HUES48 (cell line): Measurements from ENCODE around the gene RAB18.

Source experiments
- H3K27ac ChIP-seq: one replicate; pipeline ENCODE4 v1.7.0; 2013; ENCODE audit warnings: low read depth, low read length, inconsistent platforms
- H3K27me3 ChIP-seq: 2 replicates; pipeline ENCODE4 v1.6.1; 2013; ENCODE audit warnings: mild to moderate bottlenecking, low read length; ENCODE audit not compliant: control insufficient read depth, insufficient read depth
- H3K36me3 ChIP-seq: 2 replicates; pipeline ENCODE4 v1.6.1; 2013; ENCODE audit warnings: low read length; ENCODE audit not compliant: control insufficient read depth, insufficient read depth
- H3K4me1 ChIP-seq: 2 replicates; pipeline ENCODE4 v1.6.1; 2013; ENCODE audit warnings: mild to moderate bottlenecking, low read length; ENCODE audit not compliant: control insufficient read depth, insufficient read depth
- H3K4me3 ChIP-seq: 2 replicates; pipeline ENCODE4 v1.5.1; 2013; ENCODE audit warnings: mild to moderate bottlenecking, low read depth, low read length
- H3K9ac ChIP-seq: 2 replicates; pipeline ENCODE4 v1.6.1; 2013; ENCODE audit warnings: mild to moderate bottlenecking, low read depth, low read length, moderate library complexity
- H3K9me3 ChIP-seq: 2 replicates; pipeline ENCODE4 v1.6.1; 2013; ENCODE audit warnings: low read length; ENCODE audit not compliant: control insufficient read depth, insufficient read depth

The RAB18 gene

DNA sequence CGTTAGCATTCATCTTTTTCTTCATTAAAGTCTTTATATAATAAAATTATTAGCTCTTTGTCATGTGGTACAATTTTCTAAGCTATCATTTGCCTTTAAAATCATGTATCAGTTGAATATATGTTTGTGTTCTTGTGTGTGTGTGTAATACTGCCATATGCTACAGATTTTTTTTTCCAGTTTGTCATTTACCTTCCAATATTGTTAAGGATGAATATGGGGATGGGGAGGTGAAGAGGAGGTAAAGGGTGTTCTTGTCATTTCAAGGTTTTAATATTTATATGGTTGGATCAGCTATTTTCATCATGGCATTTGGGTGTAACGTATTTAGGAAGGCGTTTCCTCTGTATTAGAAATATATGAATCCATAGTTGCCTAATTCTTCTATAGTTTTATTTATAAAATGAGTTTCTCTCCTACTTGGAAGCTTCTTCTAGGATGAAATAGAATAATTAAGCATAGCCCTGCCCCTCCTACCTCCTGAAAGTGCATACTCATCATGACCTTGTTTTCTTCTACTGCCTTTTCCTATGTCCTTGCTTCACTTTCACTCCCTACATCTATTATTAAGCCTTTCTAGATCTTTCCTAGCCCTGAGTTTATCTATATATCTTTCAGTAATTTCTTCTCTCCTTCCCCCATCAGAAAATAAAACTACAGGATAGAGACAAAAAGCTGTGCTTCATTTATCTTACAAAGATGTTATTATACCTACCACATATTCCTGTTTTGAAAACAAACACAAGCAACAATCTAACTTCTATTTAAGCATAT lies 25.1 kb downstream of the RAB18 start:
- Histone ChIP-seq H3K27ac (no peak overlapping the region), H3K9me3 (no peaks in the 10 kb centered on the region), H3K27me3 (no peaks in the 10 kb centered on the region), H3K4me3 (no peak overlapping the region), H3K9ac (no peak overlapping the region), H3K36me3 (peaks cover 9% of the 10 kb centered on the region), H3K4me1 (peaks cover 21% of the 10 kb centered on the region)

- Histone ChIP-seq H3K4me1 (peaks cover 29% of the 10 kb centered on the region), H3K4me3 (no peak overlapping the region), H3K27me3 (no peaks in the 10 kb centered on the region), H3K9me3 (no peaks in the 10 kb centered on the region), H3K27ac (no peak overlapping the region), H3K9ac (no peak overlapping the region), H3K36me3 (peaks cover 16% of the 10 kb centered on the region)
These were observed 26.4 kb downstream of the RAB18 start for GRCh38 chr10:27530477-27530876.

DNA sequence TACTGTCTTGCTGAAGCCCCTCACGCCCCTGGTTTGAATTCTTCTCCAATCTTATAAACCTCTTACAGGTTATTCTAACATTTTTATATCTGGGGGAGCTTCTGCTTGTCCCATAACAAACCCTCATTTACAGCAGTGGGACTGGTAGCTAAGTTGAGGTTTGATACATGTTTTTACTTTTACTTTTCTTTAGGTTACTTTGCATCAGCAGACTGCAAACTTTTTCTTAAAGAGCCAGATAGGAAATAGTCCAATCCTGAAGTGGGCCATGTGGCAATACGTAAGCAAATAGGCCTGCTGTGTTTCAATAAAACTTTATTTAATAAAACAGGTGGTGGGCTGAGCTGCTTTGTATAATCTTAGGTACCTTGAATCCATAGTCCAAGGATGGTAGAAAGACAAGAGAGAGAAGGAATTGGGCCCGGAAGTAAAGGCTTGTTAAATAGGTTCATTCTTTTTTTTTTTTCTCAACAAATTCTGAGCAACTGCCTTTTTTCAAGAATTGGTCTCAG lies 27.3 kb downstream of the RAB18 start:
- no peaks in the 10 kb centered on the region for H3K27me3 ChIP-seq
- H3K9ac ChIP-seq, result no peak overlapping the region
- H3K4me3 ChIP-seq, result no peak overlapping the region
- H3K4me1 ChIP-seq, result peaks cover 31% of the 10 kb centered on the region
- no peak overlapping the region for H3K27ac ChIP-seq
- peaks cover 20% of the 10 kb centered on the region for H3K36me3 ChIP-seq
- no peaks in the 10 kb centered on the region for H3K9me3 ChIP-seq

- H3K27ac ChIP-seq, result no peak overlapping the region
These were observed 30.1 kb downstream of the RAB18 start for GRCh38 chr10:27534161-27534700.

DNA sequence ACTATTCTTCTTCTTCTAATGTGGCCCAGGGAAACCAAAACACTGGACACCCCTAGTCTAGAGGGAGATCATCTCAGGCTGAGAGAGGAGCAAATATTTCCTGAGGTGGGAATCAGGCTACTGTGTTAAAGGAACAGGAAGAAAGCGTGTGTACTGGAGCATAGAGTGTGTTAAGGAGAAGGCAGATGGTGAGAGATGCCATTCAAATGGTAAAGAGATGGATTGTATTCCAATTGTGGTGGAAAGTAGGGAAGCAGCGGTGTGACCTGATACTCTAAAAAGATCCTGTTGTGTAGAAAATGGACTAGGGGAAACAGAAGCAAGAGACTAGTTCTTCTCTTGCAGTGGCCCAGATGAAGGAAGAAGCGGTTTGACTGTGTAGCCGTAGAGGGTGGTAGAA lies 31.2 kb downstream of the RAB18 start:
- Histone ChIP-seq H3K27me3 (no peaks in the 10 kb centered on the region), H3K9me3 (no peaks in the 10 kb centered on the region), H3K27ac (peak overlapping the region; percentile 39), H3K4me1 (peaks cover 17% of the 10 kb centered on the region), H3K36me3 (peaks cover 49% of the 10 kb centered on the region), H3K9ac (no peak overlapping the region), H3K4me3 (no peak overlapping the region)

More at GRCh38 chr10:27534161-27534700, 30.1 kb downstream of the RAB18 start:
- peaks cover 23% of the 10 kb centered on the region for H3K4me1 ChIP-seq
- peaks cover 45% of the 10 kb centered on the region for H3K36me3 ChIP-seq
- no peaks in the 10 kb centered on the region for H3K27me3 ChIP-seq
- no peak overlapping the region for H3K4me3 ChIP-seq
- H3K9ac ChIP-seq, result no peak overlapping the region
- no peaks in the 10 kb centered on the region for H3K9me3 ChIP-seq

- Histone ChIP-seq H3K9me3 (no peaks in the 10 kb centered on the region), H3K4me3 (no peak overlapping the region), H3K9ac (no peak overlapping the region), H3K4me1 (peaks cover 12% of the 10 kb centered on the region), H3K27ac (no peak overlapping the region), H3K27me3 (no peaks in the 10 kb centered on the region), H3K36me3 (peaks cover 54% of the 10 kb centered on the region)
These were observed 32.3 kb downstream of the RAB18 start for GRCh38 chr10:27536437-27536836.

- Histone ChIP-seq H3K27me3 (no peaks in the 10 kb centered on the region), H3K9ac (no peak overlapping the region)
These were observed 33.1 kb downstream of the RAB18 start for GRCh38 chr10:27537166-27537565.

GRCh38 chr10:27537787-27538186 lies 33.7 kb downstream of the RAB18 start:
- H3K9me3 ChIP-seq, result no peaks in the 10 kb centered on the region
- H3K4me3 ChIP-seq, result no peak overlapping the region
- H3K27ac ChIP-seq, result no peak overlapping the region
- H3K36me3 ChIP-seq, result peaks cover 56% of the 10 kb centered on the region
- peaks cover 10% of the 10 kb centered on the region for H3K4me1 ChIP-seq
- no peak overlapping the region for H3K9ac ChIP-seq
- no peaks in the 10 kb centered on the region for H3K27me3 ChIP-seq

More at GRCh38 chr10:27537166-27537565, 33.1 kb downstream of the RAB18 start:
- Histone ChIP-seq H3K4me3 (no peak overlapping the region), H3K9me3 (no peaks in the 10 kb centered on the region), H3K4me1 (peaks cover 10% of the 10 kb centered on the region), H3K36me3 (peaks cover 54% of the 10 kb centered on the region), H3K27ac (no peak overlapping the region)

- H3K9me3 ChIP-seq, result no peaks in the 10 kb centered on the region
- H3K9ac ChIP-seq, result no peak overlapping the region
- no peaks in the 10 kb centered on the region for H3K4me1 ChIP-seq
- H3K4me3 ChIP-seq, result no peak overlapping the region
- H3K27ac ChIP-seq, result no peak overlapping the region
- no peaks in the 10 kb centered on the region for H3K27me3 ChIP-seq
- peaks cover 44% of the 10 kb centered on the region for H3K36me3 ChIP-seq
These were observed 36.6 kb downstream of the RAB18 start for GRCh38 chr10:27540672-27541071.

- Histone ChIP-seq H3K4me3 (no peak overlapping the region), H3K27me3 (no peaks in the 10 kb centered on the region)
These were observed 38.0 kb downstream of the RAB18 start for GRCh38 chr10:27541796-27542729.

More at GRCh38 chr10:27541796-27542729, 38.0 kb downstream of the RAB18 start:
- Histone ChIP-seq H3K9me3 (no peaks in the 10 kb centered on the region), H3K27ac (no peak overlapping the region), H3K36me3 (peaks cover 33% of the 10 kb centered on the region), H3K4me1 (peaks cover 2% of the 10 kb centered on the region; the same call in 1 of the 2 replicates), H3K9ac (no peak overlapping the region)
